ENCODE measurements around the gene CTDSP2. TPM values are rescaled to one million over a fixed set of nuclear protein-coding genes. Genes with fewer than 3 reads are reported as not detected.
A peak's percentile ranks its signal among the peaks of the same experiment; 100 is the strongest.

The CTDSP2 gene
- polyA plus RNA-seq, 3 donors = 59.1 to 148 (median 70.2) TPM

GRCh38 chr12:57835366-57836288 lies 10.9 kb downstream of the CTDSP2 start:
- H3K9me3 ChIP-seq (replicated peaks in 1 of 2; ENCODE audit: control insufficient read depth in 1 of 2, insufficient read depth in 1 of 2, low read length in 2 of 2) = no peaks in the 10 kb centered on the region
- Mint-ChIP-seq H3K4me3 (peak overlapping the region in 1 of 2 donors; percentile 80), H3K27ac (peak overlapping the region; percentile 66 to 82 (median 79)), H3K9me3 (no peaks in the 10 kb centered on the region), H3K36me3 (peaks cover 0 to 13% of the 10 kb centered on the region in 2 donors), H3K27me3 (ENCODE audit: low read depth in 3 of 3) (no peaks in the 10 kb centered on the region), H3K4me1 (peaks cover 92% of the 10 kb centered on the region)
- intact Hi-C loops (cut with micrococcal nuclease) = no loop called here
- peak overlapping the region; percentile 54 to 68 for H3K27ac ChIP-seq (ENCODE audit: low read depth in 1 of 2, low read length in 2 of 2)
- no peaks in the 10 kb centered on the region for H3K36me3 ChIP-seq (replicated peaks in 1 of 2; ENCODE audit: control insufficient read depth in 1 of 2, insufficient read depth in 2 of 2, low read length in 2 of 2)
- peak overlapping the region in 1 of 3 experiments; percentile 57 for H3K4me3 ChIP-seq (replicated peaks in 1 of 3; ENCODE audit: low read depth in 2 of 3, low read length in 3 of 3)
- no peaks in the 10 kb centered on the region for H3K27me3 ChIP-seq (ENCODE audit: control insufficient read depth in 2 of 2, insufficient read depth in 2 of 2, low read length in 2 of 2)
- H2AFZ ChIP-seq (ENCODE audit: insufficient read depth, low read depth, low read length, poor library complexity, severe bottlenecking) = no peak overlapping the region
- peak overlapping the region; percentile 66 for H3K4me2 ChIP-seq (replicated peaks; ENCODE audit: extremely low read depth, low read length, poor library complexity, severe bottlenecking)
- TF ChIP-seq, protein P1, sequence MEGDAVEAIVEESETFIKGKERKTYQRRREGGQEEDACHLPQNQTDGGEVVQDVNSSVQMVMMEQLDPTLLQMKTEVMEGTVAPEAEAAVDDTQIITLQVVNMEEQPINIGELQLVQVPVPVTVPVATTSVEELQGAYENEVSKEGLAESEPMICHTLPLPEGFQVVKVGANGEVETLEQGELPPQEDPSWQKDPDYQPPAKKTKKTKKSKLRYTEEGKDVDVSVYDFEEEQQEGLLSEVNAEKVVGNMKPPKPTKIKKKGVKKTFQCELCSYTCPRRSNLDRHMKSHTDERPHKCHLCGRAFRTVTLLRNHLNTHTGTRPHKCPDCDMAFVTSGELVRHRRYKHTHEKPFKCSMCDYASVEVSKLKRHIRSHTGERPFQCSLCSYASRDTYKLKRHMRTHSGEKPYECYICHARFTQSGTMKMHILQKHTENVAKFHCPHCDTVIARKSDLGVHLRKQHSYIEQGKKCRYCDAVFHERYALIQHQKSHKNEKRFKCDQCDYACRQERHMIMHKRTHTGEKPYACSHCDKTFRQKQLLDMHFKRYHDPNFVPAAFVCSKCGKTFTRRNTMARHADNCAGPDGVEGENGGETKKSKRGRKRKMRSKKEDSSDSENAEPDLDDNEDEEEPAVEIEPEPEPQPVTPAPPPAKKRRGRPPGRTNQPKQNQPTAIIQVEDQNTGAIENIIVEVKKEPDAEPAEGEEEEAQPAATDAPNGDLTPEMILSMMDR (IDR thresholded peaks at IDR 0.05) = no peak
- WGBS (ENCODE audit: insufficient coverage) = 0% methylated on average over 1 of the region's 9 CpGs
- H3K9ac ChIP-seq (ENCODE audit: insufficient read depth, low read length, poor library complexity, severe bottlenecking) = no peak overlapping the region
- DNase-seq = peak in 2 of 3 donors; percentile 47 to 57
- peaks cover 90 to 98% of the 10 kb centered on the region in 2 donors for H3K4me1 ChIP-seq (ENCODE audit: control insufficient read depth in 1 of 2, insufficient read depth in 2 of 2, low read length in 2 of 2)
- peaks cover 100% of the 10 kb centered on the region for H4K20me1 ChIP-seq (ENCODE audit: insufficient read depth, low read length)
- H3K79me2 ChIP-seq (ENCODE audit: insufficient read depth, low read length) = peaks cover 100% of the 10 kb centered on the region

DNA sequence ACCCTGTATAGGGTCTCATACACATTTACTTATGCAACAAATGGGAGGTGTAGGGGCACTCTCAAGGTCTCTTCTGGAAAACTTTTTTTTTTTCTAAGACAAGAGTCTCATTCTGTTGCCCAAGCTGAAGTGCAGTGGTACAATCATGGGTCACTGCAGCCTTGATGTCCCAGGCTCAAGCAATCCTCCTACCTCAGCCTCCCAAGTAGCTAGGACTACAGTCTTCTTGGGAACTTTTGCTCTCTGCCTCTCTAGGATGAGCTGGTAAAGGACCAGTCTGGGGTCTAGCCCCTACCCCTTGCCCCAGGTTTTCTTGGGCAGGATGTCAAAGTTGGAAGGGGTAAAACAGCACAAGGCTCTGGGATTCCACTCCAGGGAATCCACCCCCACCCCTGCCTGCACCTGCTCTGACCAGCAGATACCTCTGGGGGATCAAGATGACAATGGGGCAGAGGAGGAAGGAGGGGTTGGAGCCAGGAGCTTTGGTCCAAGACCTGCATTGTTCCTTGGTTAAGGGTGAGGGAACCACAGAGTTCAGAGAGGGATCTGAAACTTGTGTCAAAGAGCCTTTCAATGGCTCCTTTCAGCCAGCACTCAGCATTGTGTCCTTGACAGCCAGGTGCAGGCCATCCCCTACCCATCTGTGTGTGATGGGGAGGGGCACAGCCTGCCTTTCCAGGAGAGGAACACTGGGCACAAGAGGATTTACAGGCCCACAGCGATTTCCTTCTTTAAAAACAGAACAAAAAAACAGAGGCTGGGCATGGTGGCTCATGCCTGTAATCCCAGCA lies 12.2 kb downstream of the CTDSP2 start:
- Histone ChIP-seq H4K20me1 (ENCODE audit: insufficient read depth, low read length) (peaks cover 100% of the 10 kb centered on the region), H3K9ac (ENCODE audit: insufficient read depth, low read length, poor library complexity, severe bottlenecking) (no peak overlapping the region), H3K36me3 (replicated peaks in 1 of 2; ENCODE audit: control insufficient read depth in 1 of 2, insufficient read depth in 2 of 2, low read length in 2 of 2) (peaks cover 2 to 10% of the 10 kb centered on the region in 2 donors), H2AFZ (ENCODE audit: insufficient read depth, low read depth, low read length, poor library complexity, severe bottlenecking) (no peak overlapping the region), H3K4me2 (replicated peaks; ENCODE audit: extremely low read depth, low read length, poor library complexity, severe bottlenecking) (no peak overlapping the region), H3K27me3 (ENCODE audit: control insufficient read depth in 2 of 2, insufficient read depth in 2 of 2, low read length in 2 of 2) (no peaks in the 10 kb centered on the region), H3K9me3 (replicated peaks in 1 of 2; ENCODE audit: control insufficient read depth in 1 of 2, insufficient read depth in 1 of 2, low read length in 2 of 2) (no peaks in the 10 kb centered on the region), H3K79me2 (ENCODE audit: insufficient read depth, low read length) (peaks cover 100% of the 10 kb centered on the region), H3K4me1 (ENCODE audit: control insufficient read depth in 1 of 2, insufficient read depth in 2 of 2, low read length in 2 of 2) (peaks cover 86 to 95% of the 10 kb centered on the region in 2 donors), H3K27ac (ENCODE audit: low read depth in 1 of 2, low read length in 2 of 2) (peak overlapping the region in 1 of 2 donors; percentile 29), H3K4me3 (replicated peaks in 1 of 3; ENCODE audit: low read depth in 2 of 3, low read length in 3 of 3) (no peak overlapping the region)
- no peak for DNase-seq
- Mint-ChIP-seq H3K4me1 (peaks cover 91% of the 10 kb centered on the region), H3K4me3 (peak overlapping the region in 1 of 2 donors; percentile 41), H3K36me3 (peaks cover 7 to 14% of the 10 kb centered on the region in 2 donors), H3K27ac (peak overlapping the region in 2 of 7 donors; percentile 25 to 37), H3K9me3 (no peaks in the 10 kb centered on the region), H3K27me3 (ENCODE audit: low read depth in 3 of 3) (no peaks in the 10 kb centered on the region)
- WGBS (ENCODE audit: insufficient coverage) = no CpG with 5 or more reads among the region's 1 CpG
- intact Hi-C loops (cut with micrococcal nuclease) = no loop called here
- TF ChIP-seq, protein P1 (IDR thresholded peaks at IDR 0.05) = no peak
